PC-9 (cell line): ENCODE results near the gene RNF144A. TPM values are rescaled to one million over a fixed set of nuclear protein-coding genes. Genes with fewer than 3 reads are reported as not detected.

Experiments used
- BruUV-seq: library from RNA; stranded (reverse); fragments of 400-500 nt; replicated peaks from 2 replicates; lab custom pipeline; 2021; lab: Mats Ljungman, UMichigan
- CTCF ChIA-PET: fragments of 300-600 bp; sonication (Branson Sonifier 250); formaldehyde crosslinking; loops from one replicate; lab custom pipeline; 2022; ENCODE audit warnings: antibody characterized with exemption; lab: Charles Lee
- POLR2A ChIA-PET: fragments of 300-600 bp; sonication (Branson Sonifier 250); formaldehyde crosslinking; loops from one replicate; lab custom pipeline; 2022; ENCODE audit warnings: antibody characterized with exemption; ENCODE audit not compliant: unreplicated experiment; lab: Charles Lee
- DNase-seq, 2 experiments: peaks; one replicate each; pipeline versions ENCODE4 v3.0.0 to v3.0.0-alpha.2; 2015 to 2022; ENCODE audit warnings: mixed read lengths in 1 of 2
- H2AFZ ChIP-seq: fragments of 200-600 bp; sonication (generic); 2 replicates; pipeline ENCODE4 v1.8.1; 2017; ENCODE audit warnings: antibody characterized with exemption
- H3F3A ChIP-seq: fragments of 200-600 bp; sonication (generic); 2 replicates; pipeline ENCODE4 v1.8.1; 2017; ENCODE audit warnings: antibody characterized with exemption, mild to moderate bottlenecking, low read depth; ENCODE audit not compliant: insufficient read depth
- H3K27ac ChIP-seq: fragments of 200-600 bp; sonication (generic); 2 replicates; pipeline ENCODE4 v1.6.1; 2016; ENCODE audit warnings: mixed run types
- H3K27me3 ChIP-seq: fragments of 200-600 bp; sonication (generic); 2 replicates; pipeline ENCODE4 v1.6.1; 2016; ENCODE audit warnings: low read depth, mixed run types; ENCODE audit not compliant: insufficient read depth
- H3K36me3 ChIP-seq: fragments of 200-600 bp; sonication (generic); 2 replicates; pipeline ENCODE4 v1.6.1; 2016; ENCODE audit warnings: low read depth, mixed run types
- H3K4me1 ChIP-seq: fragments of 200-600 bp; sonication (generic); replicated peaks from 2 replicates; pipeline ENCODE4 v1.6.1; 2016; ENCODE audit warnings: mixed run types; ENCODE audit not compliant: insufficient read depth
- H3K4me2 ChIP-seq: fragments of 200-600 bp; sonication (generic); 2 replicates; pipeline ENCODE4 v1.6.1; 2017; ENCODE audit warnings: mixed run types
- H3K4me3 ChIP-seq: fragments of 200-600 bp; sonication (generic); 2 replicates; pipeline ENCODE4 v1.6.1; 2016; ENCODE audit warnings: mixed run types
- H3K79me2 ChIP-seq: fragments of 200-600 bp; sonication (generic); 2 replicates; pipeline ENCODE4 v1.6.1; 2017; ENCODE audit warnings: low read depth, mixed run types
- H3K9me2 ChIP-seq: fragments of 200-600 bp; sonication (generic); 2 replicates; pipeline ENCODE4 v1.8.1; 2017; ENCODE audit warnings: mild to moderate bottlenecking; ENCODE audit not compliant: insufficient read depth
- H3K9me3 ChIP-seq: fragments of 200-600 bp; sonication (generic); 2 replicates; pipeline ENCODE4 v1.8.1; 2016; ENCODE audit warnings: low read depth; ENCODE audit not compliant: insufficient read depth
- H4K20me1 ChIP-seq: fragments of 200-600 bp; sonication (generic); 2 replicates; pipeline ENCODE4 v1.8.1; 2017; ENCODE audit not compliant: insufficient read depth
- CTCF ChIP-seq: fragments of 200-600 bp; sonication (generic); conservative IDR thresholded peaks from 2 replicates; pipeline ENCODE4 v1.6.1; 2017; ENCODE audit warnings: mixed run types, antibody characterized with exemption, mild to moderate bottlenecking, moderate library complexity
- EZH2 ChIP-seq: fragments of 200-600 bp; sonication (generic); IDR thresholded peaks from 2 replicates; pipeline ENCODE4 v1.8.0; 2017; ENCODE audit warnings: antibody characterized with exemption, low read depth
- intact Hi-C: fragments of 100-400 bp; cut with micrococcal nuclease; formaldehyde crosslinking; loops from one replicate; pipeline ENCODE4 v1.10.0; 2022; ENCODE audit not compliant: unreplicated experiment
- total RNA-seq: library from RNA; stranded (reverse); gene quantifications from 2 replicates; pipeline ENCODE4 v1.2.3, GENCODE V29; 2021

Gene RNF144A
- total RNA-seq, 1 experiment from 2014 or later, result 0.94 TPM

GRCh38 chr2:6975988-6976387 is 58.8 kb downstream of the RNF144A start:
- no peak overlapping the region for H3K27ac ChIP-seq
- H3F3A ChIP-seq, result no peaks in the 10 kb centered on the region; the same call in 1 of the 2 replicates
- no peaks in the 10 kb centered on the region for H3K36me3 ChIP-seq
- H3K9me2 ChIP-seq, result no peaks in the 10 kb centered on the region
- TF ChIP-seq EZH2 (no peak), CTCF (no peak)
- H3K9me3 ChIP-seq, result no peaks in the 10 kb centered on the region
- ChIA-PET POLR2A (no interaction called here), CTCF (no interaction called here)
- no peaks in the 10 kb centered on the region for H3K27me3 ChIP-seq
- intact Hi-C loops, result no loop called here
- H3K4me3 ChIP-seq, result no peak overlapping the region
- no TSS peak for BruUV-seq
- H3K79me2 ChIP-seq, result no peaks in the 10 kb centered on the region
- DNase-seq, result peak in 1 of 2 experiments; percentile 75
- no peaks in the 10 kb centered on the region for H4K20me1 ChIP-seq
- peaks cover 41% of the 10 kb centered on the region for H3K4me1 ChIP-seq
- 0 out of 2 replicates have a peak overlapping the region, but pooled peaks have one; percentile 8 for H3K4me2 ChIP-seq
- H2AFZ ChIP-seq, result no peak overlapping the region

- Histone ChIP-seq H2AFZ (no peak overlapping the region), H3K27ac (no peak overlapping the region), H3K27me3 (no peaks in the 10 kb centered on the region), H3K36me3 (no peaks in the 10 kb centered on the region), H3K4me1 (peaks cover 41% of the 10 kb centered on the region), H4K20me1 (no peaks in the 10 kb centered on the region), H3K4me3 (no peak overlapping the region), H3K79me2 (no peaks in the 10 kb centered on the region), H3K9me2 (no peaks in the 10 kb centered on the region), H3K4me2 (no peak overlapping the region), H3F3A (no peaks in the 10 kb centered on the region; the same call in 1 of the 2 replicates), H3K9me3 (no peaks in the 10 kb centered on the region)
- CTCF ChIA-PET, result no interaction called here
- DNase-seq, result peak in 1 of 2 experiments; percentile 53
- no TSS peak for BruUV-seq
- intact Hi-C loops, result no loop called here
- no peak for TF ChIP-seq CTCF
- no peak for TF ChIP-seq EZH2
- POLR2A ChIA-PET, result no interaction called here
Observed at GRCh38 chr2:6977113-6977741, 60.0 kb downstream of the RNF144A start.

- Histone ChIP-seq H3K27ac (no peak overlapping the region), H3K4me2 (no peak overlapping the region), H3K4me3 (no peak overlapping the region), H3K9me2 (no peaks in the 10 kb centered on the region), H4K20me1 (no peaks in the 10 kb centered on the region), H3K79me2 (no peaks in the 10 kb centered on the region), H3F3A (no peaks in the 10 kb centered on the region; the same call in 1 of the 2 replicates), H2AFZ (no peak overlapping the region), H3K9me3 (no peaks in the 10 kb centered on the region), H3K27me3 (no peaks in the 10 kb centered on the region), H3K4me1 (peaks cover 41% of the 10 kb centered on the region), H3K36me3 (no peaks in the 10 kb centered on the region)
- BruUV-seq, result no TSS peak
- CTCF ChIA-PET, result no interaction called here
- DNase-seq, result no peak
- POLR2A ChIA-PET, result no interaction called here
- intact Hi-C loops, result no loop called here
- TF ChIP-seq EZH2, result no peak
- no peak for TF ChIP-seq CTCF
Observed at GRCh38 chr2:6977786-6978185, 60.6 kb downstream of the RNF144A start.
